Type B pancreatic cell (in vitro differentiated cells): ENCODE data around the gene SLC37A3. TPM values are rescaled to one million over a fixed set of nuclear protein-coding genes. Genes with fewer than 3 reads are reported as not detected.

Source experiments
- DNase-seq: peaks from one replicate; pipeline ENCODE4 v3.0.0; 2021; ENCODE audit warnings: mixed read lengths; ENCODE audit not compliant: unreplicated experiment; ENCODE audit errors: extremely low spot score
- H3K27ac Mint-ChIP-seq: 2 replicates; pipeline ENCODE4 v1.8.0; 2021; ENCODE audit warnings: mild to moderate bottlenecking, mixed read lengths
- H3K27me3 Mint-ChIP-seq: 2 replicates; pipeline ENCODE4 v1.8.0; 2021; ENCODE audit warnings: mixed read lengths
- H3K36me3 Mint-ChIP-seq: 2 replicates; pipeline ENCODE4 v1.8.0; 2021; ENCODE audit warnings: mixed read lengths
- H3K4me1 Mint-ChIP-seq: one replicate; pipeline ENCODE4 v1.8.0; 2021; ENCODE audit warnings: mixed read lengths; ENCODE audit not compliant: unreplicated experiment
- H3K4me3 Mint-ChIP-seq: 2 replicates; pipeline ENCODE4 v1.8.0; 2021; ENCODE audit warnings: mild to moderate bottlenecking, mixed read lengths
- H3K9me3 Mint-ChIP-seq: 2 replicates; pipeline ENCODE4 v1.8.0; 2021; ENCODE audit warnings: mixed read lengths
- total RNA-seq: library from RNA; stranded (reverse); gene quantifications from 2 replicates; pipeline ENCODE4 v1.2.1, GENCODE V29; 2021; ENCODE audit warnings: low replicate concordance
- TF ChIP-seq, protein P1 (sequence below): fragments of 200-600 bp; sonication (generic); conservative IDR thresholded peaks from 2 replicates; pipeline ENCODE4 v1.5.0; 2021; ENCODE audit warnings: antibody characterized with exemption, mild to moderate bottlenecking

Gene SLC37A3
- total RNA-seq, 1 donor from 2014 or later, result 53.2 TPM

DNA sequence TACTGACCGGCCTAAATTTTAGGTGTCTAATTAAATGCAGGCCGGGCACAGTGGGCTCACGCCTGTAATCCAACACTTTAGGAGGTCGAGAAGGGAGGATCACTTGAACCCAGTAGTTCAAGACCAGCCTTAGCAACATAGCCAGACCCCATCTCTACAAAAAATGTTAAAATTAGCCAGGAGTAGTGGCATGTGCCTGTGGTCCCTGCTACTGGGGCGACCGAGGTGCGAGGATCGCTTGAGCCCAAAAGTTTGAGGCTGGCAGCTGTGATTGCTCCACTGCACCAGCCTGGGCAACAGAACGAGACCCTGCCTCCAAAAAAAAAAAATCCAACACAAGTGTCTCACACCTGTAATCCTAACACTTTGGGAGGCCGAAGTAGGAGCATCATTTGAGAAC lies 491 bp upstream of the SLC37A3 start:
- Mint-ChIP-seq H3K4me1 (peaks cover 21% of the 10 kb centered on the region), H3K9me3 (no peaks in the 10 kb centered on the region), H3K27me3 (peaks cover 6% of the 10 kb centered on the region), H3K36me3 (peaks cover 3% of the 10 kb centered on the region), H3K4me3 (peak overlapping the region; percentile 96), H3K27ac (peak overlapping the region; percentile 34)
- TF ChIP-seq, protein P1, sequence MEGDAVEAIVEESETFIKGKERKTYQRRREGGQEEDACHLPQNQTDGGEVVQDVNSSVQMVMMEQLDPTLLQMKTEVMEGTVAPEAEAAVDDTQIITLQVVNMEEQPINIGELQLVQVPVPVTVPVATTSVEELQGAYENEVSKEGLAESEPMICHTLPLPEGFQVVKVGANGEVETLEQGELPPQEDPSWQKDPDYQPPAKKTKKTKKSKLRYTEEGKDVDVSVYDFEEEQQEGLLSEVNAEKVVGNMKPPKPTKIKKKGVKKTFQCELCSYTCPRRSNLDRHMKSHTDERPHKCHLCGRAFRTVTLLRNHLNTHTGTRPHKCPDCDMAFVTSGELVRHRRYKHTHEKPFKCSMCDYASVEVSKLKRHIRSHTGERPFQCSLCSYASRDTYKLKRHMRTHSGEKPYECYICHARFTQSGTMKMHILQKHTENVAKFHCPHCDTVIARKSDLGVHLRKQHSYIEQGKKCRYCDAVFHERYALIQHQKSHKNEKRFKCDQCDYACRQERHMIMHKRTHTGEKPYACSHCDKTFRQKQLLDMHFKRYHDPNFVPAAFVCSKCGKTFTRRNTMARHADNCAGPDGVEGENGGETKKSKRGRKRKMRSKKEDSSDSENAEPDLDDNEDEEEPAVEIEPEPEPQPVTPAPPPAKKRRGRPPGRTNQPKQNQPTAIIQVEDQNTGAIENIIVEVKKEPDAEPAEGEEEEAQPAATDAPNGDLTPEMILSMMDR, result no peak
- no peak for DNase-seq

DNA sequence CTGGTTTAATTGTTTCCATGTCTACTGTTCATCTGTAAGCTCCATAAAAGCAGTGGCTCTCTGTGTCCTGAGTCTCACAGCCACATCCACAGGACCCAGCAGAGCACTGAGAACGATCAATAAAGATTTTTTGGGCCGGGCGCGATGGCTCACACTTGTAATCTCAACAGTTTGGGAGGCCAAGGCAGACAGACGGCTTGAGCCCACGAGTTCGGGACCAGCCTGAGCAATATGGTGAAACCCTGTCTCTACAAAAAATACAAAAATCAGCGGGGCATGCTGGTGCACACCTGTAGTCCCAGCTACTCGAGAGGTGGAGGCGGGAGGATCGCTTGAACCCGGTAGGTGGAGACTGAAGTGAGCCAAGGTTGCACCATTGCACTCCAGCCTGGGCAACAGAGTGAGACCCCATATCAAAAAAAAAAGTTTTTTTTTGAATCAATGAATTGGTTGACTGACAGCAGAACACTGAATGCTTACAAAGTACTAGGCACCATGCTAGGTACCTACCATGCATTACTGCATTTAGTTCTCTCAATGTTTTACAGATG lies 4.5 kb downstream of the SLC37A3 start:
- no peak for DNase-seq
- TF ChIP-seq, protein P1, result no peak
- no peaks in the 10 kb centered on the region for H3K9me3 Mint-ChIP-seq
- peaks cover 12% of the 10 kb centered on the region for H3K4me1 Mint-ChIP-seq
- H3K27me3 Mint-ChIP-seq, result no peaks in the 10 kb centered on the region
- H3K4me3 Mint-ChIP-seq, result no peak overlapping the region
- peaks cover 3% of the 10 kb centered on the region for H3K36me3 Mint-ChIP-seq
- H3K27ac Mint-ChIP-seq, result no peak overlapping the region

DNA sequence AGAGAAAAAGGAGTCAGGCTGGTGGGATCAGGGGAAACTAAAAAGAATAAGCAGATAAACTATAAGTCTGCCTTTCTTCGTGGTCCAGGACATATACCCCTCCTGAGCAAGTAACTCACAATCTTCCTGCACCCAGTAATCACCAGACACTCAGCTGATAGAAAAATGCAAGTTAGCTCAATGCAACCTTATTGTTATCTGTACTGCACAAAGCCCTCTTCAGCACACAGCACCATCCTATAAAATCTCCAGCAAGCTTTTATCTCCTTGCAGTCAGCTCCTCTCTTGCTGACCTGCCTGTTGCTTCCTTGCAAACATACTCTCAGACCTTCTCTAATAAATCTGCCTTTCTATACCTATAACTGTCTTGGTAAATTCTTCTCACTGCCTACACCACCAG lies 6.7 kb downstream of the SLC37A3 start:
- Mint-ChIP-seq H3K4me3 (no peak overlapping the region), H3K27me3 (no peaks in the 10 kb centered on the region), H3K27ac (no peak overlapping the region), H3K36me3 (peaks cover 3% of the 10 kb centered on the region), H3K9me3 (no peaks in the 10 kb centered on the region), H3K4me1 (peaks cover 5% of the 10 kb centered on the region)
- TF ChIP-seq, protein P1, result no peak
- DNase-seq, result no peak

DNA sequence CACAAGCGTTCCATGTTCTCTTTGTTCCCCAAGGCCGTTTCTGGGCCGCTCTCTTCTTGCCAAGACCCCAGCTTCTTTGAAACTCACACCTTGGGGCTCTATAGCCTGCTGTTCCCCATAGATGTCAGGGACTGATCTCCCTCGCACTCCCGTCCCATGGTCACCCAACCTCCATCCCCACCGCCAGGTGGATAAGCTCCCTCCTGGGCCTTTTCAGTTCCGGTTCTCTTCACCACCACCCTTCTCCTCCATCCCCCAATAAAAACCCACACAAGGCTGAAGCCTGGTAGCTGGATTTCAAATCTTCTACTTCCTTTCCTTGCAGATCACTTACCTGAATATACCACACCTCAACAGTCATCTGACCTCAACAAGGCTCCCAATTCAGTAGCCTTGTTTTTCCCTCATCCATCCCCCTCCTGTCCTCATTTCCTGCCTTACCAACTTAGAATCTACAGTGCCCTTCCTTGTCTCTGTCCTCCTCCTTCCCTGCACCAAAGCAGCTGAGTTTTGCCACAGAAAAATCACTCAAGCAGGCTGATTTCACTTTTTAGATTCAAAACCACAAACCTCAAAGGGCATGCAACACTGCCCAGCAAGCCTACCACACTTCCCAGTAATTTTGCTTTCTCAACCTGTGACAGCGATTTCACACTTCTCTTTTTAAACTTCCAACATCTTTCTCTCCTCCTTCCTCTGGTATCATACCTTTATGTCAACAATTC lies 7.7 kb downstream of the SLC37A3 start:
- TF ChIP-seq, protein P1, result no peak
- Mint-ChIP-seq H3K9me3 (no peaks in the 10 kb centered on the region), H3K36me3 (no peaks in the 10 kb centered on the region), H3K27ac (no peak overlapping the region), H3K4me1 (no peaks in the 10 kb centered on the region), H3K4me3 (no peak overlapping the region), H3K27me3 (no peaks in the 10 kb centered on the region)
- no peak for DNase-seq

DNA sequence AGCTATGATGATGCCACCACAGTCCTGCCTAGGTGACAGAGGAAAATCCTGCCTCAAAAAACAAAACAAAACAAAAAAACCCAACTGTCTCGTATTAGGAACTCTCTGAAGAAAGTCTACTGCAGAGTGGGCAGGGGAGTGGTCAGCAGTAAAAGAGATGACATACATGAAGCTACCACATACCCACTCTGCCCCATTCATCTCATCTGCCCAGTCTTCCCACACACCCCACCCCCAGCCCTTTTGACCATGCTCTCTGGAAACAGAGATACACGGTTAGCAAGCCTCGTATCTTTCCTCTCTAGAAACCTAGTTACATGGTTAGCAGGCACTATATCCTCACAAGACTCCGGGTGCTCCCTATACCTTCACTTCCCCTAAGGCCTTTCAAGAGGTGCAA lies 8.3 kb downstream of the SLC37A3 start:
- Mint-ChIP-seq H3K36me3 (no peaks in the 10 kb centered on the region), H3K9me3 (no peaks in the 10 kb centered on the region), H3K4me1 (no peaks in the 10 kb centered on the region), H3K27me3 (no peaks in the 10 kb centered on the region), H3K4me3 (no peak overlapping the region), H3K27ac (peak overlapping the region; percentile 78)
- TF ChIP-seq, protein P1, result no peak
- no peak for DNase-seq
